Right kidney (tissue), 1 donor: ENCODE results near the gene SLC27A1.
"Not testable (repeated sequence)": the region's sequence is repeated elsewhere in the genome, so short reads cannot be mapped to it uniquely, and the experiment has no call there.

Experiments used
- DNase-seq: peaks from one replicate; pipeline ENCODE4 v3.0.0-alpha.2; 2016

SLC27A1 gene

GRCh38 chr19:17484520-17485185, 14.3 kb downstream of the SLC27A1 start:
- no peak for DNase-seq

GRCh38 chr19:17486545-17487240, 16.4 kb downstream of the SLC27A1 start:
- no peak for DNase-seq

- no peak for DNase-seq
Observed at GRCh38 chr19:17487284-17488121, 17.2 kb downstream of the SLC27A1 start.

GRCh38 chr19:17488593-17489391, 18.5 kb downstream of the SLC27A1 start:
- peak; percentile 72 for DNase-seq

- DNase-seq = no peak
Observed at GRCh38 chr19:17489392-17490030, 19.2 kb downstream of the SLC27A1 start.

- no peak for DNase-seq
Observed at GRCh38 chr19:17490411-17490810, 20.1 kb downstream of the SLC27A1 start.

- no peak for DNase-seq
Observed at GRCh38 chr19:17491287-17491686, 21.0 kb downstream of the SLC27A1 start.

GRCh38 chr19:17495639-17496296, 25.4 kb downstream of the SLC27A1 start:
- DNase-seq = no peak

- no peak for DNase-seq
Observed at GRCh38 chr19:17496337-17496997, 26.1 kb downstream of the SLC27A1 start.

- no peak for DNase-seq
Observed at GRCh38 chr19:17497149-17497798, 26.9 kb downstream of the SLC27A1 start.

GRCh38 chr19:17499025-17499424, 28.7 kb downstream of the SLC27A1 start:
- DNase-seq = not testable (repeated sequence)

GRCh38 chr19:17499648-17500446, 29.5 kb downstream of the SLC27A1 start:
- no peak for DNase-seq

- DNase-seq = no peak
Observed at GRCh38 chr19:17500447-17501198, 30.3 kb downstream of the SLC27A1 start.

GRCh38 chr19:17503240-17503639, 32.9 kb downstream of the SLC27A1 start:
- no peak for DNase-seq

- DNase-seq = no peak
Observed at GRCh38 chr19:17504030-17504429, 33.7 kb downstream of the SLC27A1 start.

- no peak for DNase-seq
Observed at GRCh38 chr19:17504456-17504855, 34.1 kb downstream of the SLC27A1 start.

- no peak for DNase-seq
Observed at GRCh38 chr19:17505223-17505622, 34.9 kb downstream of the SLC27A1 start.

GRCh38 chr19:17506745-17507144, 36.4 kb downstream of the SLC27A1 start:
- DNase-seq = no peak
